ENCODE data around the gene TRPV5.

The TRPV5 gene

DNA sequence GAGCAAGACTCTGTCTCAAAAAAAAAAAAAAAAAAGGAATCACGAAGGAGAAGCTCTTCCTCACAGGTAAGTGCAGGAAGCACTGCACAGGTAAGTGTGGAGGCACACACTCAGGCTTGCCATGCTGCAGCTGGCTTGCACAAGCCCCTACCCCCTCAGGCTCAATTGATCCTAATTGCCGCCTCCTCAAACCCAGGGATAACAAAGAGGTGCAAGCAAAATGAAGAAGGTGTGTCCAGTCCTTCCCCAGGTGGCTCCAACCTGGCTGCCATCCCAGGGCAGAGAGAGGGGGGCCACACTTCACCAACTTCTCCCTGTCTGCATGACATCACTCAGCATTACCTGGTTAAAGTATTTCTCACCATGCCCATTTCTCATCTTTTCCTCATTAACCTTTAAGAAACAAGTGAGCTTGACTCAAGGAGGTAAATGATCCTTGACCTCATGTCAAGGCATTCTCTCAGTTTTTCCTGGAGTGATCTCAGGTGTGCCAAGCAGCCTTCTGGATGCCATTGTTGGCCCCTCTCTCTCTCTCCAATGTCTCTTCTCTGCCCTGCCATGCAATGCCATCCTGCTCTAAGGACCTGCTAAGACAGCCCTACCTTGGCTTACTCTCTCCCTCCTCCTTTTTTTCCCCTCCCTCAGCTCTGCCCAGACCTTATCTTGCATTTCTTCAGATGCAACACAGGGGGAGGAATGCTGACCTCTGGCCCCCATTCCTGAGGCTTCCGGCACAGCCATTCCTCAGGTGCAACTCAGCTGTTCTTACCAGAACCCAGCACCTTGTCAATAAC lies 35.0 kb downstream of the TRPV5 start:
- Histone ChIP-seq H3K4me2 (no peak overlapping the region), H3K4me3 (no peak overlapping the region), H3K9ac (no peak overlapping the region), H3K27ac (no peak overlapping the region), H3K27me3 (no peaks in the 10 kb centered on the region), H3K4me1 (no peaks in the 10 kb centered on the region), H3K36me3 (no peaks in the 10 kb centered on the region), H4K20me1 (no peaks in the 10 kb centered on the region), H3K9me3 (0 out of 2 replicates have a peak, but pooled peaks cover under 1% of the 10 kb centered on the region)
- TF ChIP-seq Cebpa-rat (IDR thresholded peaks at IDR 0.05), result no peak

DNA sequence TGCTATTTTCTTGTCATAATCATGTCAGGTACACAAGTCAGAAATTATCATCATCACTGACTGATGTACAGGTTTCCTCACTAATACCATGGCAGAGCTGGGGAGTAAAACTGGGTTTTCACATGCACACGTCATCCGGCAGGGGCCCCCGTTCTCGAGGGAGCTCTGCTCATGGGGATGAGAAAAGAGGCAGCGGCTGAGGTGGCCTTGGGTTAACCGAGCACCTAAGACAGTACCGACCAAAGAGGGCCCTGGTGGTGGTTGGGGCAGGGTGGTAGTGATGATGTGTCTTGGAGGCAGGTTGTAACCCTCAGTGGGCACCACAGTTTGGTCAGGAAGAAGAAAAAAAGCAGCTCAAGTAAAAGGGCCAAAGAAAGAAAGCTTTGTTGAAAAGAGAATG lies 35.9 kb downstream of the TRPV5 start:
- Histone ChIP-seq H3K4me2 (no peak overlapping the region), H3K4me1 (no peaks in the 10 kb centered on the region), H3K36me3 (no peaks in the 10 kb centered on the region), H3K9me3 (no peaks in the 10 kb centered on the region), H4K20me1 (no peaks in the 10 kb centered on the region), H3K4me3 (no peak overlapping the region), H3K27me3 (no peaks in the 10 kb centered on the region), H3K9ac (no peak overlapping the region), H3K27ac (no peak overlapping the region)
- no peak for TF ChIP-seq Cebpa-rat (IDR thresholded peaks at IDR 0.05)

DNA sequence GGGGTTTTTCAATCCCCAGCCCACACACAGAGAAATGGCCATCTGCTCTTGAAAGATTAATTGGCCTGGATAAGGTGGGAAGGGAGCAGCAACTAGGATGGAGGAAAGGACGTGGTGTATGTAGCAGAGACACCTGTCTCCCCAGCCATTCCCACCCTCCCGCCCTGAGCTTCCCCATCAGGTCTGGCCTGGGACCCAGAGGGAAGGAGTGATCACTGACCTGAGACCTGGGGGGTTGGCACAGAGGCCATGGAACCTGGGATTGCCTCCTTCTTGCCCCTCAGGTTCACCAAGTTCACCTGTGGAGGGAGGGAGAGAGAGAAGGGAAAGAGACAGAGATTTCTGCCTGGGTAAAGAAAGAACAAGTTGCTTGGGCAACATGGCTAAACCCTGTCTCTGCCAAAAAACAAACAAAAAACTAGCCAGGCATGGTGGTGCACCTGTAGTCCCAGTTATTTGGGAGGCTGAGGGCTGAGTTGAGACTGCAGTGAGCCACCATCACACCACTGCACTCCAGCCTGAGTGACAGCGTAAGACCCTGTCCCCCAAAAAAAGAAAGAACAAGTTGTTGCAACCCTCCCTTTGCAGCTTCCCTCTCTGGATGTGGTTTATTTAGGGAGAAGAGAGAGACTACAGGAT lies 36.7 kb downstream of the TRPV5 start:
- Histone ChIP-seq H3K4me1 (no peaks in the 10 kb centered on the region), H3K36me3 (no peaks in the 10 kb centered on the region), H3K9me3 (no peaks in the 10 kb centered on the region), H3K27me3 (no peaks in the 10 kb centered on the region), H3K4me2 (no peak overlapping the region), H3K4me3 (no peak overlapping the region), H3K27ac (no peak overlapping the region), H3K9ac (no peak overlapping the region), H4K20me1 (no peaks in the 10 kb centered on the region)
- TF ChIP-seq Cebpa-rat (IDR thresholded peaks at IDR 0.05), result no peak

DNA sequence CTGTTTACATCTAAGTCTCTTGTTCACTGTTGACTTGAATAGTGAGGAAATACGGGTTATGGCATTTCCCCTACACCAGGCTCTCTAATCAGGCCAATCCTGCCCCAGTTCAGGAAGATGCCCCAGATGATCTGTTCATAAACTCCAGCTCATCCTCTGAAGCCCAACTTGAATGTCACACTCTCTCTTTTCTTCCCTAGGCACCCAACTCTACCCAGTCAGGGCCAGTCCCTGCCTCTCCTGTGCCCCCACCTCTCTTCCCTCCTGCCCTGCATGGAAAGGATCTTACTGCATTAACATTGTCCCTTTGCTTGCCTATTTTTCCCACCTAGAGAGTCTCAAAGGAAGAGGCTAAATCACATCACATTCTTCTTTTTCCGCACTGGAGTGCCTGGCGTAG lies 37.4 kb downstream of the TRPV5 start:
- no peak for TF ChIP-seq Cebpa-rat (IDR thresholded peaks at IDR 0.05)
- no peaks in the 10 kb centered on the region for H3K9me3 ChIP-seq
- no peak overlapping the region for H3K27ac ChIP-seq
- H3K4me2 ChIP-seq, result no peak overlapping the region
- no peaks in the 10 kb centered on the region for H3K27me3 ChIP-seq
- no peak overlapping the region for H3K9ac ChIP-seq
- H3K4me1 ChIP-seq, result no peaks in the 10 kb centered on the region
- no peaks in the 10 kb centered on the region for H4K20me1 ChIP-seq
- H3K36me3 ChIP-seq, result no peaks in the 10 kb centered on the region
- H3K4me3 ChIP-seq, result no peak overlapping the region

DNA sequence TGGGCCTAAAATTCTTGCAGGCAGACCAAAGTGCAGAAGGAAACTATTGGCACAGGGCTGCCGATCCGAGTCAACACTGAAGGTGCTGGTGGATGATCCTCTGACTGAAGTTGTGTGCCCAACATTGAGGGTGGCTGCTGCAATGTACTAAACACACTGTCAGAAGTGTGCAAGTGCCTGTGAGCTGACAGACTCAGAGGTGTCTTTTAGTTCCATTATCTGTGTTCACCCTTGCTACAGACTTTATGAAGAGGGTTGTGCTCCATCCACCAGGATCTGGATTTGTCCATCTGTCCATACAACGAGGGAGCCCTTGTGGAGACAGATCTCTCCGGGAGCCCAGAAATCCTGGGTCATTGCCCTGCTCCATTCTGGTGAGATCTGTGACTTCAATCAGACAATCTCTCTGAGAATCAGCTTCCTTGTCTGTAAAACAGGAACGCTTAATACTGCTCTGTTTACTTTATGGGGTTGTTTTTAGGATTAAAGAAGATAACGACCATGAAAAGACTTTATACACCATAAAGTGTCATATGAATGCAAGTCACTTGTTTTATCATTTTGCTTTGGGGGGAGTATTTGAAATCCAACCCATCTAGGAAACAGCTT lies 38.5 kb downstream of the TRPV5 start:
- Histone ChIP-seq H4K20me1 (no peaks in the 10 kb centered on the region), H3K36me3 (no peaks in the 10 kb centered on the region), H3K9me3 (no peaks in the 10 kb centered on the region), H3K9ac (no peak overlapping the region), H3K4me1 (no peaks in the 10 kb centered on the region), H3K4me2 (no peak overlapping the region), H3K27me3 (no peaks in the 10 kb centered on the region), H3K27ac (no peak overlapping the region), H3K4me3 (no peak overlapping the region)
- TF ChIP-seq Cebpa-rat (IDR thresholded peaks at IDR 0.05), result no peak

DNA sequence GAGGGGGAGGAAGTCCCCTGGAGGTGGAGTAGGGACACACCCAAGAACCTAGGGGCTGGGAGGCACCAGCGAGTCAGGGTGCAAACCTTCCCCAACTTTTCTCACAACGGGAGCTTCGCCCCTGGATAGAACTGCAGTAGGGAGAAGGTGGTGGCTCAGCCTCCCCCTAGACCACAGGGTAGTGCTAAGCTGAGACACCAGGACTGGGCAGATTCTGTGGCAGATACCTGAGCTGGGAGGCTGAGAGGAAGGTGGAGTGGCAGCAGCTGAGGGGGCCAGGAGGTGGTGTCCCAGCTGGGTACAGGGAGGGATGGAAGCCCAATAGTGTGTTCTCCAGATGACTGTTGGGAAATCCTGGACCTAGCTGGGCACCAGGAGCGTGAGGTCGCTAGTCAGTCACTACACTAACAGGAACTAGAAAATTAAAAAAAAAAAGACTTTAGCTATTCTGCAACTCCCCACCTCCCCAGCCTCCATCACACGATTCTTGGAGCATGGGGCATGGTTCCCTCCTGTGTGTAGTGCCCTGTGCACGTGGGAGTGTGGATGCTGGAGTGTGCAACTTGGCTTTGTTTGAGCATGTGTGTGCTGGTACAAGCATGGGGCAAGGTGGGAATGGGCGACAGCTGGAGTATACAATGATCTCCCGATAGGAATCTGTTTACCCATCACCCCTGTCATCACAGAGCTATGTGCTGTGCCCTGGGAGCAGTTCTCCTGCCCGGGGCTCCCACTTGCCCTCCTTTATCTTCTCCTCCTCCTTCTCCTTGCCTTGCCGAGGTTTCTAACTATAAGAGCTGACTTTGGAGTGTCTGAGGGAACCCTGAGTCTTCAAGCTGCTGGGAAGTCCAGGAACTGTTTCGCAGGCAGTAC lies 39.2 kb downstream of the TRPV5 start:
- Histone ChIP-seq H3K4me3 (no peak overlapping the region), H3K4me1 (no peaks in the 10 kb centered on the region), H3K4me2 (no peak overlapping the region), H3K9ac (no peak overlapping the region), H3K27me3 (no peaks in the 10 kb centered on the region), H3K36me3 (no peaks in the 10 kb centered on the region), H4K20me1 (no peaks in the 10 kb centered on the region), H3K9me3 (no peaks in the 10 kb centered on the region), H3K27ac (no peak overlapping the region)
- TF ChIP-seq Cebpa-rat (IDR thresholded peaks at IDR 0.05), result no peak

DNA sequence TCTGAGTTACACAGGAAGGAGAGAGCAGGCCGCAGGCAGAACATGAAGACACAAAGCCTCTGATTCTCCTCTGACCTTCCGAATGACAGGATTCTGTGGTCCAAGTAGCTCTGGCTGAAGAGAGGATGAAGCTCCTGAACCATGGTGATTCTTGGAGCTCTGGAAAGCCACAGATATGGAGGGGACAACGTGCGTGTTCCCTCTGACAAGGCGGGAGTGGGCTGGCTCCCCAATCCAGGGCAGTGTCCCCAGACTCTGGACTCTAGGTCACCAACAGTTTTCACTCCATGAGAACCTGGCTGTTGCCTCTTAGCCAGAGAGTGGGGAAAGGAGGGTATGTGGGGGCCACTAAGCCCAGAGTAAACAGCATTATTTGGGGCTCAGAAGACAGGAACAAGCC lies 40.6 kb downstream of the TRPV5 start:
- no peak overlapping the region for H3K4me2 ChIP-seq
- H3K9me3 ChIP-seq, result no peaks in the 10 kb centered on the region
- no peak overlapping the region for H3K9ac ChIP-seq
- no peaks in the 10 kb centered on the region for H4K20me1 ChIP-seq
- no peaks in the 10 kb centered on the region for H3K27me3 ChIP-seq
- H3K36me3 ChIP-seq, result no peaks in the 10 kb centered on the region
- no peak for TF ChIP-seq Cebpa-rat (IDR thresholded peaks at IDR 0.05)
- no peak overlapping the region for H3K4me3 ChIP-seq
- no peaks in the 10 kb centered on the region for H3K4me1 ChIP-seq
- H3K27ac ChIP-seq, result no peak overlapping the region

DNA sequence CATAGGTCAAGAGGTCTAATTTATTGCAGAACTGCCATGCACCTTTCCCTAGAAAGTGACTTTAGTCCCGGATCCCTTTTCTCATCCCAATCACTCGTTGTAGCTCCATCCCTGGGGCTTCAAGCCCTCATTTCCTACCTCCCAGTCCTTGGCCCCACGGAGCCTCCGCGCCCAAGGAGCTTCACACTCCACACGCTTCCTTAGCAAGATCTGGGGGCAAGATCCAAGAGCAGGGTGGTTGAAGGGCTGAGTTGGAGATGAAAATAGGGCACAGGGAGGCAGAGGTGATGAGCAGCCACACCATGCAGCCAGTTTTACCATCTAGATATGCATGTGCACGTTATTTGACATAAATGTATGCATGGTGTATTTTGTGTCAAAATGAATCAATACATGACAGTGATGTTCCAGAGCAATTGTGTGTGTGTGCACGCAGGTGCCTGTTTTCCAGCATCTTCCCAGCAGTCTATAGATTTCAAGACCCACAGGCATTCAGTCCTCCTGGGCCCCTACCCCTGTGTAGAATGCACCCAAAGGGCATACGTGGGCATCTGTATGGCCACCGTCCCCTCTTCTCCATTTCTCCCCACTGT lies 42.0 kb downstream of the TRPV5 start:
- TF ChIP-seq Cebpa-rat (IDR thresholded peaks at IDR 0.05), result no peak
- no peak overlapping the region for H3K27ac ChIP-seq

DNA sequence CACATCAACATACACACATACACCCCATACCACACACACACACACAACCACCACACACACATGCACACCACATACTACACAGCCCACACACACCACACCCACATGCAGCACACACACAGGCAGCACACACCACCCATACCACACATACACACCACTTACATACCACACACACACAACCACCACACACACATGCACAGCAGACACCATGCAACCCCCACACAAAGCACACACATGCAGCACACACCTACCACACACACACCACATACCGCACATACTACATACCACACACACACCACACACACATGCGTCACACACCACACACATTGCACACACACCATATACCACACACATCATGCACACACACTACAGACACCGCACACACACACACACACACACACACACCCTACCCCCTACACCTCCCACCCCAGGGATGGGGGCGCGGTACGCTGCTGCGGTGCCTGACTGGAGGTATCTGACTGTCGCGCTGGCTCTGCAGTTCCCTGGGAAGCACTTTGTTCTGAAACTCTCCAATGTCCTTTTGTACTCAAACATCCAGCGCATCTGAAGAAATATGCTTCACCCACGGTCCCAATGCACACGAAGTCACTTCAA lies 42.6 kb downstream of the TRPV5 start:
- no peak overlapping the region for H3K9ac ChIP-seq
- no peaks in the 10 kb centered on the region for H4K20me1 ChIP-seq
- no peak for TF ChIP-seq Cebpa-rat (IDR thresholded peaks at IDR 0.05)
- no peaks in the 10 kb centered on the region for H3K36me3 ChIP-seq
- no peaks in the 10 kb centered on the region for H3K27me3 ChIP-seq
- H3K27ac ChIP-seq, result no peak overlapping the region
- no peak overlapping the region for H3K4me3 ChIP-seq
- H3K4me1 ChIP-seq, result no peaks in the 10 kb centered on the region
- no peaks in the 10 kb centered on the region for H3K9me3 ChIP-seq
- H3K4me2 ChIP-seq, result no peak overlapping the region

More for the DNA sequence above, 42.0 kb downstream of the TRPV5 start:
- no peaks in the 10 kb centered on the region for H3K27me3 ChIP-seq
- no peaks in the 10 kb centered on the region for H4K20me1 ChIP-seq
- H3K4me3 ChIP-seq, result no peak overlapping the region
- H3K9me3 ChIP-seq, result no peaks in the 10 kb centered on the region
- no peak overlapping the region for H3K9ac ChIP-seq
- no peaks in the 10 kb centered on the region for H3K4me1 ChIP-seq
- H3K4me2 ChIP-seq, result no peak overlapping the region
- no peaks in the 10 kb centered on the region for H3K36me3 ChIP-seq

All from BLaER1 (cell line).